Measurements from ENCODE around the gene SDC1.

DNA sequence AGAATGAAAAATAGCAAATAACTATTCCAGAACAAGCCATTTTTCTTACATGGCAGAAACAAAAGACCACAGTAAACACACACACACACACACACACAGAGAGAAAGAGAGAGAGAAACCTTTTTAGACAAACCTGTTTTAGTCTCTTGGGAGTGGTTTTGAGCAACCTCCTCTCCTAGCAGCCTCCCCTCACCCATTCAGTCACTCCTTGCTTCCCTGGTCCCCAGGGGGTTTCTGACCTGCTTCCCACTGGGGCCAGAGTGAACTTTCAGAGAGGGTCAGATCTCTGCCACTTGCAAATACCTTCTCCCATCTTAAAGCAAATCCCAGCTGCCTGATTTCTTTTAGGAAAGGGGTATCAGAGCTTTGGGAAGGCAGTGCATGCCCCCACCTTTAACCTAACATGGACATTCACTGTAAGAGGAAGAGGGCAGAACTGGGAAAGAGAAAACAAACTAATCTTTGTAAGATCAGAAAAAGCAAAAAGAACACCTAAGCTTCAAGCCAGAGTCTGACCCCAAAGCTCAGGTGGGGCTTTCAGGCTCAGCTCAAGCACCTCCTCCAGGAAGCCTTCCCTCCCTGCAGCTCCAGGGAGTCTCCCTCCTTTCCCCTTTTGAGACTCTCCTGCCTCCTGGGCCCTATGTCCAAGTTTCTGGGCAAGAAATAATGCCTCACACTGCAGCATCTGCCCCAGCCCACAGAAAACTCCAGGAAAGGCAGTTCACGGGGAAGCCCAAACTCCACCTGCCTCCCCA lies 2.7 kb downstream of the SDC1 start:
- TF ChIP-seq, protein P1, sequence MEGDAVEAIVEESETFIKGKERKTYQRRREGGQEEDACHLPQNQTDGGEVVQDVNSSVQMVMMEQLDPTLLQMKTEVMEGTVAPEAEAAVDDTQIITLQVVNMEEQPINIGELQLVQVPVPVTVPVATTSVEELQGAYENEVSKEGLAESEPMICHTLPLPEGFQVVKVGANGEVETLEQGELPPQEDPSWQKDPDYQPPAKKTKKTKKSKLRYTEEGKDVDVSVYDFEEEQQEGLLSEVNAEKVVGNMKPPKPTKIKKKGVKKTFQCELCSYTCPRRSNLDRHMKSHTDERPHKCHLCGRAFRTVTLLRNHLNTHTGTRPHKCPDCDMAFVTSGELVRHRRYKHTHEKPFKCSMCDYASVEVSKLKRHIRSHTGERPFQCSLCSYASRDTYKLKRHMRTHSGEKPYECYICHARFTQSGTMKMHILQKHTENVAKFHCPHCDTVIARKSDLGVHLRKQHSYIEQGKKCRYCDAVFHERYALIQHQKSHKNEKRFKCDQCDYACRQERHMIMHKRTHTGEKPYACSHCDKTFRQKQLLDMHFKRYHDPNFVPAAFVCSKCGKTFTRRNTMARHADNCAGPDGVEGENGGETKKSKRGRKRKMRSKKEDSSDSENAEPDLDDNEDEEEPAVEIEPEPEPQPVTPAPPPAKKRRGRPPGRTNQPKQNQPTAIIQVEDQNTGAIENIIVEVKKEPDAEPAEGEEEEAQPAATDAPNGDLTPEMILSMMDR (IDR thresholded peaks at IDR 0.05): no peak
- no peak for TF ChIP-seq ZFX (IDR thresholded peaks at IDR 0.05; ENCODE audit: borderline replicate concordance)

Measured in 22Rv1 (cell line).